H1 (cell line): ENCODE data around the gene LPP. TPM values are rescaled to one million over a fixed set of nuclear protein-coding genes. Genes with fewer than 3 reads are reported as not detected.

Experiments used
- CTCF ChIA-PET: fragments of 300-600 bp; sonication (Branson Sonifier 250); formaldehyde crosslinking; loops from one replicate; lab custom pipeline; 2021; ENCODE audit not compliant: partially characterized antibody; lab: Charles Lee
- POLR2A ChIA-PET: fragments of 300-600 bp; sonication (Branson Sonifier 250); formaldehyde crosslinking; loops from one replicate; lab custom pipeline; 2021; ENCODE audit warnings: inconsistent platforms; ENCODE audit not compliant: partially characterized antibody; lab: Charles Lee
- DNase-seq, 2 experiments: peaks; one replicate each; pipeline versions ENCODE4 v3.0.0 to v3.0.0-alpha.2; 2010 to 2022; ENCODE audit warnings: low spot score in 2 of 2, low read depth in 1 of 2, mixed read lengths in 1 of 2
- FAIRE-seq: peaks from 2 replicates; lab custom pipeline; 2011; peaks lifted over from hg19 to GRCh38; lab: Jason Lieb, UNC
- H2AFZ ChIP-seq: 2 replicates; pipeline ENCODE4 v1.8.1; 2012; ENCODE audit warnings: low read length, inconsistent platforms
- H2AK5ac ChIP-seq: 2 replicates; pipeline ENCODE4 v1.6.1; 2013; ENCODE audit warnings: low read depth, low read length
- H2BK120ac ChIP-seq: replicated peaks from 2 replicates; pipeline ENCODE3; 2013; ENCODE audit warnings: low read depth, low read length, inconsistent platforms
- H2BK12ac ChIP-seq: 2 replicates; pipeline ENCODE4 v1.6.1; 2013; ENCODE audit warnings: low read depth, low read length
- H2BK15ac ChIP-seq: 2 replicates; pipeline ENCODE4 v1.6.1; 2013; ENCODE audit warnings: low read length
- H2BK20ac ChIP-seq: 2 replicates; pipeline ENCODE4 v1.6.1; 2013; ENCODE audit warnings: low read length
- H2BK5ac ChIP-seq: 2 replicates; pipeline ENCODE4 v1.6.1; 2013; ENCODE audit warnings: low read depth, low read length
- H3K14ac ChIP-seq: 2 replicates; pipeline ENCODE4 v1.6.1; 2013; ENCODE audit warnings: inconsistent platforms; ENCODE audit not compliant: insufficient read length
- H3K18ac ChIP-seq: 2 replicates; pipeline ENCODE4 v1.6.1; 2013; ENCODE audit warnings: low read length; ENCODE audit errors: extremely low read depth
- H3K23ac ChIP-seq: 2 replicates; pipeline ENCODE4 v1.6.1; 2013; ENCODE audit warnings: inconsistent platforms; ENCODE audit not compliant: insufficient read length
- H3K23me2 ChIP-seq: 2 replicates; pipeline ENCODE4 v1.6.1; 2013; ENCODE audit warnings: low read depth, low read length
- H3K27ac ChIP-seq: 2 replicates; pipeline ENCODE4 v1.6.1; 2011; ENCODE audit warnings: low read depth, low read length, inconsistent platforms
- H3K27me3 ChIP-seq, 4 experiments: replicated peaks in 1 of 4; 1 replicate in 1 of 4; 2 replicates in 3 of 4; pipeline versions ENCODE4 v1.6.1 to v1.8.1; 2011 to 2013; ENCODE audit warnings: low read length in 3 of 4, mild to moderate bottlenecking in 3 of 4, inconsistent platforms in 2 of 4, mixed read lengths in 2 of 4, moderate library complexity in 1 of 4; ENCODE audit not compliant: control insufficient read depth in 3 of 4, insufficient read depth in 3 of 4; ENCODE audit errors: extremely low read depth in 1 of 4
- H3K36me3 ChIP-seq, 4 experiments: 2 replicates each; pipeline versions ENCODE4 v1.6.1 to v1.8.1; 2011 to 2013; ENCODE audit warnings: mild to moderate bottlenecking in 4 of 4, low read length in 3 of 4, moderate library complexity in 2 of 4, control low read depth in 1 of 4, inconsistent platforms in 1 of 4; ENCODE audit not compliant: insufficient read depth in 4 of 4, control insufficient read depth in 2 of 4
- H3K4ac ChIP-seq: replicated peaks from 2 replicates; pipeline ENCODE3; 2013; ENCODE audit warnings: low read length, low read depth, mixed read lengths, inconsistent platforms; ENCODE audit not compliant: insufficient read length
- H3K4me1 ChIP-seq, 4 experiments: replicated peaks in 1 of 4; 1 replicate in 1 of 4; 2 replicates in 3 of 4; pipeline versions ENCODE4 v1.6.1 to v1.8.1; 2011 to 2013; ENCODE audit warnings: low read length in 3 of 4, inconsistent platforms in 2 of 4, mixed read lengths in 1 of 4; ENCODE audit not compliant: insufficient read depth in 4 of 4, control insufficient read depth in 3 of 4
- H3K4me2 ChIP-seq, 2 experiments: 2 replicates each; pipeline versions ENCODE4 v1.6.1 to v1.8.1; 2011 to 2013; ENCODE audit warnings: low read depth in 2 of 2, low read length in 2 of 2, control low read depth in 1 of 2, inconsistent platforms in 1 of 2, mild to moderate bottlenecking in 1 of 2; ENCODE audit not compliant: insufficient read depth in 1 of 2
- H3K4me3 ChIP-seq, 4 experiments: fragments of 200-600, 300-600 bp in 1 of 4; sonication (generic), shearing (Covaris generic), sonication (Bioruptor Twin) in 1 of 4; 2 replicates each; pipeline versions ENCODE4 v1.5.1 to v1.8.1; 2011 to 2016; ENCODE audit warnings: low read length in 4 of 4, low read depth in 3 of 4, control low read depth in 2 of 4, inconsistent platforms in 2 of 4, mild to moderate bottlenecking in 2 of 4, mixed read lengths in 1 of 4, moderate library complexity in 1 of 4; ENCODE audit not compliant: insufficient read depth in 2 of 4; ENCODE audit errors: extremely low read depth in 1 of 4
- H3K56ac ChIP-seq: replicated peaks from 2 replicates; pipeline ENCODE3; 2013; ENCODE audit warnings: low read depth, mild to moderate bottlenecking, mixed read lengths, low read length, inconsistent platforms; ENCODE audit not compliant: insufficient read length
- H3K79me1 ChIP-seq: 2 replicates; pipeline ENCODE4 v1.6.1; 2013; ENCODE audit warnings: low read depth, low read length, control low read depth
- H3K79me2 ChIP-seq, 2 experiments: 2 replicates each; pipeline versions ENCODE4 v1.6.1 to v1.8.1; 2012 to 2013; ENCODE audit warnings: low read length in 2 of 2, mild to moderate bottlenecking in 2 of 2, inconsistent platforms in 1 of 2; ENCODE audit not compliant: insufficient read depth in 2 of 2, control insufficient read depth in 1 of 2
- H3K9ac ChIP-seq, 4 experiments: replicated peaks in 1 of 4; 1 replicate in 1 of 4; 2 replicates in 3 of 4; pipeline versions ENCODE4 v1.6.1 to v1.8.1; 2011 to 2013; ENCODE audit warnings: low read depth in 3 of 4, low read length in 3 of 4, control low read depth in 2 of 4, mild to moderate bottlenecking in 2 of 4, moderate library complexity in 2 of 4, inconsistent platforms in 1 of 4; ENCODE audit errors: extremely low read depth in 1 of 4
- H3K9me3 ChIP-seq, 2 experiments: 2 replicates each; pipeline versions ENCODE4 v1.6.1 to v1.8.1; 2012 to 2013; ENCODE audit warnings: mild to moderate bottlenecking in 2 of 2, moderate library complexity in 2 of 2, control low read depth in 1 of 2, inconsistent platforms in 1 of 2, low read depth in 1 of 2, low read length in 1 of 2, mixed read lengths in 1 of 2; ENCODE audit not compliant: insufficient read depth in 2 of 2
- H4K20me1 ChIP-seq, 2 experiments: replicated peaks in 1 of 2; 2 replicates each; pipeline versions ENCODE3 to v1.8.1; 2011 to 2013; ENCODE audit warnings: inconsistent platforms in 2 of 2, low read length in 2 of 2, mild to moderate bottlenecking in 1 of 2; ENCODE audit not compliant: insufficient read depth in 2 of 2, control insufficient read depth in 1 of 2
- H4K5ac ChIP-seq: 2 replicates; pipeline ENCODE4 v1.6.1; 2013; ENCODE audit warnings: low read length, low read depth, mixed read lengths, inconsistent platforms; ENCODE audit not compliant: insufficient read length
- H4K8ac ChIP-seq: 2 replicates; pipeline ENCODE4 v1.8.0; 2013; ENCODE audit warnings: mild to moderate bottlenecking, moderate library complexity, low read length, inconsistent platforms; ENCODE audit not compliant: insufficient read depth; ENCODE audit errors: extremely low read depth
- H4K91ac ChIP-seq: replicated peaks from 2 replicates; pipeline ENCODE3; 2013; ENCODE audit warnings: low read length, mixed read lengths, inconsistent platforms; ENCODE audit not compliant: insufficient read length
- ATF2 ChIP-seq: IDR thresholded peaks from 2 replicates; pipeline ENCODE4 v1.6.1; 2012; ENCODE audit warnings: low read length, inconsistent platforms
- ATF3 ChIP-seq: IDR thresholded peaks from 2 replicates; pipeline ENCODE4 v1.6.1; 2011; ENCODE audit warnings: low read depth, mild to moderate bottlenecking, low read length; ENCODE audit not compliant: insufficient read depth
- CBX8 ChIP-seq: fragments of 300-800, 300-1000 bp; sonication (generic); IDR thresholded peaks from 2 replicates; pipeline ENCODE4 v1.7.1; 2016; ENCODE audit warnings: low read depth, low read length, borderline replicate concordance
- EGR1 ChIP-seq: IDR thresholded peaks from 2 replicates; pipeline ENCODE4 v1.6.1; 2011; ENCODE audit warnings: low read depth, low read length, borderline replicate concordance
- FOSL1 ChIP-seq: IDR thresholded peaks from 2 replicates; pipeline ENCODE4 v1.6.1; 2011; ENCODE audit warnings: mild to moderate bottlenecking, low read depth, low read length, moderate library complexity; ENCODE audit not compliant: insufficient read depth
- JUN ChIP-seq: IDR thresholded peaks from 2 replicates; pipeline ENCODE4 v1.6.1; 2011; ENCODE audit warnings: low read depth, mild to moderate bottlenecking, improper control_type of control experiment, low read length
- MAX ChIP-seq: IDR thresholded peaks from 2 replicates; pipeline ENCODE4 v1.6.1; 2012; ENCODE audit warnings: inconsistent platforms
- POLR2A ChIP-seq, 2 experiments: IDR thresholded peaks; 1 replicate in 1 of 2; 2 replicates in 1 of 2; pipeline ENCODE4 v1.6.1; 2011; ENCODE audit warnings: low read depth in 2 of 2, low read length in 2 of 2, mild to moderate bottlenecking in 2 of 2; ENCODE audit errors: control extremely low read depth in 1 of 2
- POU5F1 ChIP-seq: IDR thresholded peaks from 2 replicates; pipeline ENCODE4 v1.6.1; 2011; ENCODE audit warnings: low read depth, mild to moderate bottlenecking, low read length, moderate library complexity
- SIN3A ChIP-seq, 2 experiments: IDR thresholded peaks in 1 of 2; conservative IDR thresholded peaks in 1 of 2; 2 replicates each; pipeline ENCODE4 v1.6.1; 2011 to 2012; ENCODE audit warnings: low read length in 2 of 2, improper control_type of control experiment in 1 of 2, low read depth in 1 of 2, mild to moderate bottlenecking in 1 of 2
- SP1 ChIP-seq: IDR thresholded peaks from 2 replicates; pipeline ENCODE4 v1.6.1; 2011; ENCODE audit warnings: low read depth, low read length
- TCF12 ChIP-seq: IDR thresholded peaks from 2 replicates; pipeline ENCODE4 v1.6.1; 2011; ENCODE audit warnings: low read depth, mild to moderate bottlenecking, low read length
- YY1 ChIP-seq: IDR thresholded peaks from 2 replicates; pipeline ENCODE4 v1.6.1; 2011; ENCODE audit warnings: low read depth, mild to moderate bottlenecking, low read length
- WGBS, 2 experiments: shearing (Covaris generic) in 1 of 2; methylation state at CpG; one replicate each; pipeline versions ENCODE4 v1.1.6 to v1.1.7; 2013 to 2015; ENCODE audit warnings: low lambda C conversion rate in 2 of 2, mixed read lengths in 2 of 2, inconsistent platforms in 1 of 2, low coverage in 1 of 2, missing lambda C conversion rate in 1 of 2; ENCODE audit not compliant: insufficient replicate concordance in 2 of 2, insufficient coverage in 1 of 2, insufficient read length in 1 of 2; ENCODE audit errors: extremely low coverage in 1 of 2, missing lambda C conversion rate in 1 of 2; 5-methylcytosine and 5-hydroxymethylcytosine counted together
- polyA plus RNA-seq, 7 experiments: library from polyadenylated mRNA; depleted of rRNA in 3 of 7; stranded (reverse) in 5 of 7; unstranded in 2 of 7; fragments of >200 nt in 5 of 7; fragments of 200-250 nt in 2 of 7; gene quantifications; 1 replicate in 5 of 7; 2 replicates in 1 of 7; 4 replicates in 1 of 7; pipeline versions ENCODE4 v1.2.1 to v1.2.3, GENCODE V29; 2011 to 2013; ENCODE audit warnings: missing spikeins in 2 of 7, mixed read lengths in 2 of 7
- total RNA-seq: library from RNA; stranded (reverse); fragmentation: NEBNext Ultra II Directional; extraction: Animal tissue kit (Norgen Biotek cat#: 25700); gene quantifications from 2 replicates; pipeline ENCODE4 v1.2.1, GENCODE V29; 2021

The LPP gene
- total and polyA plus RNA-seq, 2 of the 8 experiments (the other 6 are each of a cell fraction or from before 2014, with no cell fraction given): 10.0 to 53.3 TPM

GRCh38 chr3:188812198-188812597, 658.2 kb downstream of the LPP start:
- CTCF ChIA-PET: no interaction called here
- no peak for TF ChIP-seq FOSL1
- no peak for TF ChIP-seq MAX
- no peak for TF ChIP-seq ATF3
- TF ChIP-seq TCF12: no peak
- no peak for TF ChIP-seq YY1
- no peak for TF ChIP-seq SIN3A (conservative IDR thresholded peaks at IDR 0.05 in 1 of 2, IDR thresholded peaks at IDR 0.05 in 1 of 2; ENCODE audit: low read depth in 1 of 2, low read length in 2 of 2)
- TF ChIP-seq ATF2: no peak
- no peak for TF ChIP-seq JUN
- TF ChIP-seq CBX8: no peak
- no peak for TF ChIP-seq EGR1
- no peak for TF ChIP-seq POU5F1
- TF ChIP-seq POLR2A (IDR thresholded peaks at IDR 0.05; ENCODE audit: control extremely low read depth in 1 of 2, low read depth in 2 of 2, low read length in 2 of 2): no peak
- TF ChIP-seq SP1: no peak

More at GRCh38 chr3:188812198-188812597, 658.2 kb downstream of the LPP start:
- no peaks in the 10 kb centered on the region for H3K23me2 ChIP-seq
- no peaks in the 10 kb centered on the region for H3K27me3 ChIP-seq
- no peak overlapping the region for H2BK20ac ChIP-seq
- H3K18ac ChIP-seq: no peak overlapping the region
- no peak overlapping the region for H3K4me3 ChIP-seq
- H2BK5ac ChIP-seq: no peak overlapping the region
- H3K79me2 ChIP-seq: no peaks in the 10 kb centered on the region
- no peak overlapping the region for H2AK5ac ChIP-seq
- no peak overlapping the region for H2BK15ac ChIP-seq
- H4K5ac ChIP-seq: no peak overlapping the region
- no peak overlapping the region for H2BK120ac ChIP-seq
- H3K14ac ChIP-seq: no peak overlapping the region
- DNase-seq: no peak
- no peak overlapping the region for H3K4ac ChIP-seq
- H2AFZ ChIP-seq: no peak overlapping the region
- WGBS, 2 experiments: 85% methylated on average over 1 of the region's 1 CpG; no CpG with 5 or more reads in 1 of the 2 experiments
- no peak overlapping the region for H3K56ac ChIP-seq
- no peak overlapping the region for H3K23ac ChIP-seq
- H3K36me3 ChIP-seq: no peaks in the 10 kb centered on the region; a peak in 1 of 8 replicates
- no peak for FAIRE-seq
- no peak overlapping the region for H3K9ac ChIP-seq
- no peaks in the 10 kb centered on the region for H3K79me1 ChIP-seq
- no peak overlapping the region for H3K27ac ChIP-seq
- no peaks in the 10 kb centered on the region for H4K20me1 ChIP-seq
- H3K9me3 ChIP-seq: peaks cover 0 to 6% of the 10 kb centered on the region in 2 experiments; a peak in 2 of 4 replicates
- no peaks in the 10 kb centered on the region for H3K4me1 ChIP-seq
- H3K4me2 ChIP-seq: no peak overlapping the region
- no peak overlapping the region for H4K91ac ChIP-seq
- H2BK12ac ChIP-seq: no peak overlapping the region
- POLR2A ChIA-PET: no interaction called here
- H4K8ac ChIP-seq: no peak overlapping the region
